ENCODE data around the gene ADGRG7.
"Not testable (repeated sequence)": the region's sequence is repeated elsewhere in the genome, so short reads cannot be mapped to it uniquely, and the experiment has no call there.

The ADGRG7 gene, protein sequence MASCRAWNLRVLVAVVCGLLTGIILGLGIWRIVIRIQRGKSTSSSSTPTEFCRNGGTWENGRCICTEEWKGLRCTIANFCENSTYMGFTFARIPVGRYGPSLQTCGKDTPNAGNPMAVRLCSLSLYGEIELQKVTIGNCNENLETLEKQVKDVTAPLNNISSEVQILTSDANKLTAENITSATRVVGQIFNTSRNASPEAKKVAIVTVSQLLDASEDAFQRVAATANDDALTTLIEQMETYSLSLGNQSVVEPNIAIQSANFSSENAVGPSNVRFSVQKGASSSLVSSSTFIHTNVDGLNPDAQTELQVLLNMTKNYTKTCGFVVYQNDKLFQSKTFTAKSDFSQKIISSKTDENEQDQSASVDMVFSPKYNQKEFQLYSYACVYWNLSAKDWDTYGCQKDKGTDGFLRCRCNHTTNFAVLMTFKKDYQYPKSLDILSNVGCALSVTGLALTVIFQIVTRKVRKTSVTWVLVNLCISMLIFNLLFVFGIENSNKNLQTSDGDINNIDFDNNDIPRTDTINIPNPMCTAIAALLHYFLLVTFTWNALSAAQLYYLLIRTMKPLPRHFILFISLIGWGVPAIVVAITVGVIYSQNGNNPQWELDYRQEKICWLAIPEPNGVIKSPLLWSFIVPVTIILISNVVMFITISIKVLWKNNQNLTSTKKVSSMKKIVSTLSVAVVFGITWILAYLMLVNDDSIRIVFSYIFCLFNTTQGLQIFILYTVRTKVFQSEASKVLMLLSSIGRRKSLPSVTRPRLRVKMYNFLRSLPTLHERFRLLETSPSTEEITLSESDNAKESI

DNA sequence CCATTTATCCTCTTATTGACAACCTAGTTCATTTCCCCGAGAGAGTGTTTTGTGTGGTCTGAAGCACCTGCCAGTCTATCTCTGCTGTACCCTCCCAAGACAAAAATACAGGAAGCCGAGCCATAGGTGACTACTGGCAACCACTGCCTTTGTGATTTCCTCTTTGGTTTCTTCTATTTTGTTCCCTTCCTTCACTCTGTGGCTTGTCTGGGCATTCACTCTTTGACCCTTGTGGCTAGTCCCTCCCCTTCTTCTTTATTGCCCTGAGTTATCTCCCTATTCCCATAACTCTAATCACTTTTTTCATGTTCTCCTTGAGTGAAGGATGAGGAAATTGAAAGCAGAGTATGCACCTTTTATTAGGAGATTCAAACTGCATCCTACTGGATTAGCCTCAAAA is at the start of gene ADGRG7:
ADGRG7 (plus strand) TSS at position 297 of the 400 bp plus-strand sequence. CDS start 256 bp downstream, outside the sequence.
- DNase-seq, result no peak

DNA sequence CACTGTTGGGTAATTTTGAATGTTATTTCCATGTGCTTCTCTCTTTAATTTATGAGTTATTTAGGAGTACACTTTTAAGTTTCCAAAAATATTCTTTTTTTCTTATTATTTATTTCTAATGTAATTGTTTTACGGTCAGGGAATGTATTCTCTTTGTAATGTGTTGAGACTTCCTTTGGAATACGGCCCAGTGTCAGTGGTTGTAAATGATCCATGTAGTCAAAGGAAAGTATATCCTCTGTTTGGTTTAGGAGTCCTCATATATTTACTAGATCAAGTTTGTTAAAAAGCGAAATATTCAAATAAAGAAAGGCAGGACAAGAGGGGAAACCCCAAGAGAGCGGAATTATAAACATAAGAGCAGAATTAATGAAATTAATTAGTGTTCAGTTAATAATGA is 49.0 kb upstream of the ADGRG7 start:
- DNase-seq, result no peak

DNA sequence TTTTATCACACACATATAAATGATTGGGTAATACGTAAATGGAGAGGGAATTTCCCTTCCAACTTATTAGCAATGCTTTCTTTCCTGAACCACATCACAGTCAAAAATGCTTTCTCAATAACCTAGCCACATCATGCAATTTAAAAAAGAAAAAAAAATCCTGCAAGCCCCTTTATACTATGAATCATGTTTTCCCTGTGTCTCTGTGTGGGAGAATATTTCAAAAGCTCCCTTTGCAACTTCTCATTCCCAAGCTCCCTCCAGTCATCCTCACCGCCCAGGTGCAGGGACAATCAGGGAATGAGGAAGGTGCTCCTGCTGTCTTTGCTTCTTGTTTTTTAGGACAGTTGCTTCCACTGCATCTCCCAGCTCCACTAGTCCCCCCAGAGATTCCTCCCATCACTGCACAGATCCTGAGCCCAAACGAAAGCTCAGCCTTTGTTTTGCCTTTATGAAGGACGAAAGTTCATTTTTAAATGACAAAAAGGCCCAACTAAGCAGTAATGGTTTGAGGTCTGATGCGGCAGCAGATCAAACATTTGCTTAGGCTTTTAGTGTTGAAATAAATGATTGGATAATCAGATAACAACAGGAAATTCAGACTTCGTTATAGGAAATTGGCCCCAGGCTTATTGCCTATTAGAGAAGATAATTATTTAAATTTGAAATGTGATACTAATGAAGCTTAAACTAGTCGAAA is 47.8 kb upstream of the ADGRG7 start:
- no peak for DNase-seq

DNA sequence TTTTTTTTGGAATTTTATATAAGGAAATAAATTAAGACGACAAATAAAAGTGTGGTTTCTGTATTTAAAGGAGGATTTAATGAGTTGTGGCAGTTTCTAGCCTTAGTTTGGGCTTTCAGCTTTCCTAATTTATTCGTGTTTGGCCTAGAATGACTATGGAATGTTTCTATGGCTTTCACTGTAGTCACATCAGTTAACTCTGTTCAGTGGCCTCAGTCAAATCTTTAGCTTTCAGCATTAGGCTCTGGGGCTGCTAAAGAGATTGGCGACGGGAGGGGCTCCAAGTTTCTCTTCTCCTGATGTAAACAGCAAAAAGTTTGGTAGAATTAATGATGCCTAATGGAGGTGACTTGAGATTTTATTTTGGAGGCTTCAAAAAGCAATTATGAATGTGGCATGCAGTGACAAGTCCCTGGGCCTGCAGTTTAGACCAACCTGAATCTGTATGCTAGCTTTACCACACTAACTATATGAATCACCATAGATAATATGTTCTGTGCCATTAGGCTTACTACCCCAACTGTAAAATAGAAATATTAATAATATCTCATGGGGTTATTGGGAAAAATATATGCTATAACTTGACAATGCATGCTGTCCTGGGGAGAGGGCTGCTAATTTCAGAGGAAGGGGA is 47.1 kb upstream of the ADGRG7 start:
- DNase-seq, result no peak

DNA sequence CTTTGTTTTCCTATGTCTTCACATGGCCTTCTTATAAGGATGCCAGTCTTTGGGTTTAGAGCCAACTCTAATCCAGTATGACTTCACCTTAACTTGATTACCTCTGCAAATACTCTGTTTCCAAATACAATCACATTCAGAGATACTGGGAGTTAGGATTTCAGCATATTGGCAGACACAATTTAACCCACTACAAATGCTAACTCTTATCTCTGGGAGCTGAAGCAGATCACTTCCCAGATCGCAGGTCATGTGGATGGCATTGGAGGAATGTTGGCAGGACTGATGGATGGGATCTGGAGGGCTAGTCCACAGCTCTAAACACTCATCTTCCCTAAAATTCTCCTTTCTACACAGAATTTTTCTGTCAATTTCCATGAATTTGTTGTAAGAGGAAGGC is 46.2 kb upstream of the ADGRG7 start:
- DNase-seq, result no peak

DNA sequence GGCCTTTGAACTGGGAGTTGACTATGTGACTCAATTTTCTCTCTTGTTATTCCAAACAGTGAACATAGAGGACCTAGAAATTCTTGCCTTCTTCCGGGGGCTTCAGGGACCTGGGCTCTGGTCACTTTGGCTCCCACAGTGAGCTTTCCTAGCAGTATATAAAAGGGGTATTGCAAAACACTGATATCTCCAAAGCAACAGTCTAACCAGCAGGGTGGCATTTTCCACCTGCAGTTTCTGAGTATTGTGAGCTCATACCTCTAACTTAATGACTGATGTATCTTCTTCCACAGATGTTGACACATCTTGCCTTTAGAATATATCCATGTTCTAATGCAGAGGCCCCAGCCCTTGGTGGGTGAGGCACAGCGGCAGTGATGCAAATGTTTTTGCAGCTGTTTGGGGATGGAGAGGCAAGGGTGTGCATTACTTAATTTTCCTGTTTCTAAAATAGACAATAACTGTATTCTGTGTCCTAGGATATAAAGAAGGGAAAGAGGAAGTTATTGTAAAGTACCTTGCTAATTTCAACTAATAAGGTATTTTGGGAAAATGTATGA is 45.7 kb upstream of the ADGRG7 start:
- DNase-seq, result no peak

DNA sequence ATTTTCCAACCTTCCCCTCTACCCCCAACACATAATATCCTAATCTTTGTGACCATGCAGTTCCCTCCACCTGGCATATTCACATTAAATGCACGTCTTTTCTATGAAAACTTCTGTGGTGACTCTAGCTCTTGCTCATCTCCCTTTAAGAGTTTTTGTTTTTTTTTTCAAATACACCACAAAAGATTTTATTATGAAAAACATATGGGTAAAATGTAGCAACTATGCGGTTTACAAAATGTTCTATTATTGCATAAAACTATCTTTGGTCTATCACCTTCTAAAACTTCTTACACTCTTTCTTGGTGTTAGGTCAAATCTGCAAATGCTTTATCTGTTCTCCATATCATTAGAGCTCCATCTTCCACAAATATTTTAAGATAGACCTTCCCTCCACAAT is 38.6 kb upstream of the ADGRG7 start:
- DNase-seq, result no peak

DNA sequence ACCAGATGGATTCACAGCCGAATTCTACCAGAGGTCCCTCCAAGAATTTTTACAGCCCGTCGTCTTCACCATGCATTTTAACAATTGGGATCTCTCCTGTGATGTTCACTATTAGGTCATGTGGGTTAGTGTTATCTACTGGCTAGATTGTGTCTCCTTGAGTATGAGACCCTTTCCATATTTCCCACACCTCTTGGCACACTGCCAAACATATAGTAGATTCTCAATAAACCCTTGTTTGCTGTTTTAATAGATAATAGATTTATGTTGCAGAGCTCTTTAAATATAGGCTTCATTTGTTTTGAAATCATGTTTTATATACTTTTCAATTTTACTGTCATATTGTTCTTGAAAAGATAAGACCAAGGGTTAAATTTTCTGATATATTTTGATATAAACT is 34.9 kb upstream of the ADGRG7 start:
- no peak for DNase-seq

DNA sequence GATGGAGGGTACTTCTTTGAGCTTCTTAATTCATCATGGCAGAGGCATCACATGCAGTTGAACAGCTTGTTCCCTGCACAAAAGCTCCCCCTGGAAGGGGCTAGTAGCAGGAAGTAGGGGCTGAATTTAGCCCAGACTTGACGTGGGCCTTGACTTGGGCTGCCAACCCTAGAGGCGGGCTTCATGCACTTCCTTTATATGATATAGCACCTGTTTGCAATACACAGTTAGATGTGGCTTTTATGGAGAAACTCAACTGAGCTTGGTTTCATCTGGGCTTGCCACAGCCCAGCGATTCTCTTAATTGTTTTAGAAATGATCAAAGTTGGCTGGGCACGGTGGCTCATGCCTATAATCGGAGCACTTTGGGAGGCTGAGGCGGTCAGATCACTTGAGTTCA is 33.7 kb upstream of the ADGRG7 start:
- no peak for DNase-seq

DNA sequence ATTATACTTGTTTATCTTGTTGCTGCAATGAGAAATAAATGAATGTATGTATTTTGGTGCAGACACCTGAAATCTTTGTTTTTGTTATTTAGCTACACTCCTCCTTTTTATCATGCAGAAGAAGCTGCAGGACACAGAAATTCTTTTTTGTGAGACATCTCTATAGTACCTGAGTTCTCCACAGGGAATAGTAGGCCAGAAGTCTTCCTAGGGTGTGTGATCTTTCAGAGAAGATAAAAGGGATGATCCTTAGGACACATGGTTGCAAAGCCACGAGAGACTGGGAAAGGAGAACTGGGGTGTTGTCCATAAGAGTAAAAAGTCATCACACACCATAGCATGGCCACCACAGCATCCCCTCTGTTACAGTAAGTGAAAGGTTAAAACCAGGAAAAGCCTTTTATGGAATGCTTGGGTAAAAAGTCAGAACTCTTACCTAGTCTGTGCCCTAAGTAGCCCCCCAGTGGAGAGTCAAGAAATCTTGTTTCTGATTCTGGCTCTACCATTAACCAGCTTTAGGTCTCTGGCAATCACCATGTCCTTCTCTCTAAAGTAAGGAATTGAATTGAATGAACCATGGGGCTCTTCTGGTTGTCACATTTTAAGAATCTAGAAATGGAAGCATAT is 31.9 kb upstream of the ADGRG7 start:
- DNase-seq, result no peak

DNA sequence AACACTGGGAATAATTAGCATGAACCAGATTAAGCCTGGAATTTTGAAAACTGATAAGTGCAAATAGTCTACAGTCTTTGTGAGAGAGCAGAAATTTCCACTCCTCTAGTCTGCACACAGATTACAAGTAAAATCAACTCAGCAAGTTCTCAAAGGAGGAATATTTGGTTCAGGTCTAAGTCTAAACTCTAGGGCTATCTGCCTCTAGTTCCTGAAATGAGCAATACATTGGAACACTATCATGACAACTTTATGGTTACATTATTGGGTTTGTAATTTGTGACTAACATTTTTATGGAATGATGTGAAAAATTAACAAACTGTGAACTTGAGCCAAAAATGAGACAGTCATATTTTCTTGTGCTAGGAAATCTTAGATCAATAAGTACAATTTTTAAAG is 30.8 kb upstream of the ADGRG7 start:
- no peak for DNase-seq

DNA sequence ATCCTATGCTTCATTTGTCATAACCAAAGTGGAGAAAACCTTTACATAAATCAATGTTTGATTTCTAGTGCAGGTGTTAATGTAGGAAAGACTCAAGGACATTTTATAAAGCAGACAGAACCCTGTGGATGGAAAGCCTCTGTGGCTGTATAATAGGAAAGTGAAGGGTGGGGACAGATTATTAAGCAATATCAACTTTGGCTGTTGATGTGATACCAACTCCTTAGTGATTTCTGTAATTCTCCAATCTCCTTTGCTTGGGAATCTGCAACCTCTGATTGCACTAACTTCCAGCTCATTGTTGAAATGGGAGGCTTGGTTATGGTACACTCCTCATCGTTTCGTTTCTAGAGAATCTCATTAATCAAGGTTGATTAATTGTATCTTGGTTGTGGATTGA is 29.3 kb upstream of the ADGRG7 start:
- DNase-seq, result no peak

DNA sequence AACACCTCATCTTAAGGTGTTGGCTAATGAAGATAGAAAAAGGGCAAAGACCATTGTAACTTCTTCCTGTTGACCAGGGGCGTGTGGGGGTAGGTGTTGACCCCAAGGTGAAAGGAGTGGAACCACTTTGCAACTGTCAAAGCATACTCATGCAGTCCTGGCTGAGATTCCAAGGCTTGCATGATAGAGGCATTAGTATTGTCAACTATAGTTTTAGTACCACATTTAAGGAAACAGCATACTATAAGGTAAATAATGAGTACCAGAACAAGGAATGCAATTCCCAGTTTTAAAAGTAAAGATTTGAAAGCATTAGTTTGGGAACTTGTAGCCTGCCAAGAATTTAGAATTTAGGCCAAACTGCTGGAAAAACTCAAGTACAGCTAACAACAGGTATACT is 27.8 kb upstream of the ADGRG7 start:
- no peak for DNase-seq

DNA sequence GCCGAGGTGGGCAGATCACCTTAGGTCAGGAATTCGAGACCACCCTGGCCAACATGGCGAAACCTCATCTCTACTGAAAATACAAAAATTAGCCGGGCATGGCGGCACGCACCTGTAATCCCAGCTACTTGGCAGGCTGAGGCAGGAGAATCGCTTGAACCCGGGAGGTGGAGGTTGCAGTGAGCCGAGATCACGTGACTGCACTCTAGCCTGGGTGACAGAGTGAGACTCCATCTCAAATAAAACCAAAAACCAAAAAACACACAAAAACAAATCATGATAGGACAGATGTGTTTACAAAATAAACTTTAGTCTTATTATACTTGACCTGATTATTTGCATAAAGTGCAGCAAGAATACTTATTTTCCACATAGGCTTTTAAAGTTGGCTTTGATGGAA is 27.2 kb upstream of the ADGRG7 start:
- not testable (repeated sequence) for DNase-seq

DNA sequence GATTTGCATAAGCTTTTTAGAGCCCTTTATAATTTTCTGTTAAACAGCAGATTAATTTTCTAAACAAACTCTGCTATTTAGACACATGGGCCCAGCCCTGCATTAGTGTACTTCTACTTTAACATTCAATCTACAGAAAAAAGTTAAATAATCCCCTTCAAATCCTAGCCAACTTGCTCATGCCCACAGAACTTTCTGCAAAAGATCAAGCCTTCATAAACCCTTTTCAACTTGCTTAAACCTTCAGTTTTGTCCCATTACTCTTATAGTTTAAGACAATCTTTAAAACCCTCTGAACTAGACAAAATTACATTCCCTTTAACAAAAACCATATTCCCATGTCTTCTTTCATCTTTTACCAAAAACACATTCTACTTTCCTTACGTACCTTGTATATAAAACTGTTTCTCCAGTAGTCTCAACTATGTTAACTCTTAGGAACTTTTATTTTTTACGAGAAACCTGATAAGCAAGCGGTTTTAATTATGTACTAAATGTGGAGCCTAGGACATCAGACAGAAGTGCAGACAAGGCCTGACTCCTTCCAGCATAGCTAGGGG is 25.2 kb upstream of the ADGRG7 start:
- no peak for DNase-seq

DNA sequence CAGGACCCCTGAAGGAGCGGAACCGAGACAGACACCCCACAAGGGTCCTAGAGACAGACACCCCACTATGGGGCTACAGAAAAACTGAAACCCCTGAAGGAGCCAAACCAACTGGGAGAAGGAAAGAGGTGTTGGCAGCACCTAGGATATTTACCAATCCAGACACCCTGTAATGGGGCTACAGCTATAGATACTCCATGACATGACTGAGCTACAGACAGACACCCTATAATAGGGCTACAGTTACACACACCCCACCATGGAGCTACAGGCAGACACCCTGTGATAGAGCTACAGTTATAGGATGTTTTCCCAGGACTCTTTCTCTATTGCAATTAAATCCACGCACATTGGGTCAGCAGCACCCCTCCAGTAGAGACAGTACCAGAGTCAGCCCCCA is 22.6 kb upstream of the ADGRG7 start:
- no peak for DNase-seq

DNA sequence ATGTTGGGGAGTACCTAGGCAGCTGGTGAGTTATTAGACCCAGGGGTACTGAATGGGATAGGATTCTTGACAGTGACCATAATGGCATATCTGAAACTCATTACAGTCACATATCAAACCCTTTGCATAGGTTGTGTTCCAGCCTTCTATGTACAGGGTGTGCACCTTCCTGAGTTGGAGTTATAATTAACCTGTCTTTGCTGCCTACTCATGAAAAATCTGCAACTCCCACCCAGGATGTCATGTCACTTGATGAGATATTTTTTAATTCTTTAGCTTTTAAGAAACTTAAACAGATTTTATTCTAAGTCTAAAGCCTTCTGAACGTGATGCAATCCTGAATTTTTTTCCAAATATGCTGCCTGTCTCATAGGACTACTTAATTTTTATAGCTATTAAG is 21.1 kb upstream of the ADGRG7 start:
- no peak for DNase-seq

DNA sequence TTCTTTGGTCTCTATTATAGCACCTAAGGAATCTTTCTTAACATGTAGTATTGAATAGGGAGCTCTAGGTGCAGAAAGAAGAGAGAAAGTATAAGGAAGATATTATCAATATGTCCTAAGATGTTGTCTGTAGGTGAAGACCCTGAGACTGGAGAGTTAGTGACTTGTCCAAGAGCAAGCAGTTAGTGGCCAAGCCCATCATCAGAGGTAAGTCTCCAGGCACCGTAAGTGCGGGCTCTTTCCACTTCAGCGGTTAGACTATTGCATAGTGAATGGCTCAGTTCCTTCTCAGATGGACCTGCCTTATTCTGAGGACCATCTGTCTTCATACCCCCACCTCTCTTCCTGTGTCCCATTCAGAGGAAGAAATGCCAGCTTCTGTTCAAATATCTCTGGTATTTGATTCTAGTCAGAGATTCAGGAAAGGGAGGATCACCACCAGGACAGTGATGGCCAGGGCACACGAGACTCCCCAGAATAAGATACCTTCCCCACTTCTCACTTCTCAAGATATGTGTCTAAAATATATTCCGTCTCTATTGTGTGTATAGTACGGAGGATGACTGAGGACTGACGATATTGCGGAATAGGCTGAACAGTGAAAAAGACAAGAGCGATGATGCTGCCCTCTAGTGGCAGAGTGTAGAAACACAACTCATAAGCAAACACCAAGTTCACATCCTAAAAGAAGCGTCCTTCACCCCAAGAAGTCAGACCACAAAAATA is 19.1 kb upstream of the ADGRG7 start:
- no peak for DNase-seq

DNA sequence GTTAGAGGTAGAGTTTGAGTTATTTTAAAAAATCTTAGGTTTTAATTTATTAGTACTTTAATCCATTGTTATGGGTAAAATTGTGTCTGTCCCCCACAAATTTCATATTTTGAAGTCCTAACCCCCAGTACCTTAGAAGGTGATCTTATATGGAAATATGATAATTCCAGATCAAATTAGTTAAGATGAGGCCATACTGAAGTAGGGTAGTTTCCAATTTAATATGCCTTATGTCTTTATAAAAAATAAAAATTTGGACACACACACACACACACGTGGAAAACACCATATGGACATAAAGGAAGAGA is 18.6 kb upstream of the ADGRG7 start:
- no peak for DNase-seq

DNA sequence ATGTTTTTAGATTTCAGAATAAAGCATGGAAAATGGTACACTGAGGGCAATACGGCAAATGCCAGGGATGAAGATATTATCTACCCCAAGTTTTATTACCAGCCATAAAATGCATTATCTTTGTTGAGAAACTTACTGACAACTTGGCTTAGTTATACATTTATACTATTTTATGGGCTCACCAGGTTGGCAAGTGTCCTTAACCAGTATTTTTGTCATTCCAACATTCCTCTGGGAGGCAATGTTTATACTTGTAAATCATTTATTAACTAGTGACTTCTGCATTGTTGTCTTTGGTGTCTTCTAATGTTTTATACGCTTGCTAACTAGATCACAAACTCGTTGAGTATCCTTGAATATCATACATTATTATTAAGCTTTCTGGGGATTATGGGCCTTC is 18.0 kb upstream of the ADGRG7 start:
- DNase-seq, result no peak

DNA sequence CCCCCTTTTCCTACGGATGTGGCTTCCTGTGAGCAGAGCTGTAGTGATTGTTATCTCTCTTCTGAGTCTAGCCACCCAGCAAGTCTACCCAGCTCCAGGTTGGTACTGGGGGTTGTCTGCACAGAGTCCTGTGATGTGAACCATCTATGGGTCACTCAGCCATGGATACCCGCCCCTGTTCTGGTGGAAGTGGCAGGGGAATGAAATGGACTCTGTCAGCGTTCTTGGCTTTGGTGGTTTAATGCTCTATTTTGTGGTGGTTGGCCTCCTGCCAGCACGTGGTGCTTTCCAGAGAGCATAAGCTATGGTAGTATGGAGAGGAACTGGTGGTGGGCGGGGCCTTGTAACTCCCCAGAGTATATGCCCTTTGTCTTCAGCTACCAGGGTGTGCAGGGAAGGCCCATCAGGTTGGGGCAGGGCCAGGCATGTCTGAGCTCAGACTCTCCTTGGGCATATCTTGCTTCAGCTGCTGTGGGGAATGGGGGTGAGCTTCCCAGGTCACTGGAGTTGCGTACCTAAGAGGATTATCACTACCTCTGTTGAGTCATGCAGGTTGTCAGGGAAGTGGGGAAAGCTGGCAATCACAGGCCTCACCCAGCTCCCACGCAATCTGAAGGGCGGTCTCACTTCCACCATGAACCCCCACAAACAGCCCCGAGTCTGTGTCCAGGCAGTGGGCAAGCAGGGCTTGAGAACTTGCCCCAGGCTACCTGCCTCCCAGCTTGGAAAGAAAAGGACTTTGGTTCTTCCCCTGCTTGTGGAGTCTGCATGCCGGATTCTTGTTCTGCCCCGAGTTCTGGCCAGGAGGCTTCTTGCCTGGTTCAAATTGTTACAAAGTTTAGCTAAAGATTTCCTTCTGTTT is 9.0 kb upstream of the ADGRG7 start:
- DNase-seq, result no peak
